Measurements from ENCODE around the gene DSC1. TPM values are rescaled to one million over a fixed set of nuclear protein-coding genes. Genes with fewer than 3 reads are reported as not detected.

The DSC1 gene
- total and polyA plus RNA-seq, 9 donors: 0.11 TPM; not detected in 8

- DNase-seq: no peak
- Histone ChIP-seq H3K4me3 (no peak overlapping the region), H3K4me1 (ENCODE audit: insufficient read depth) (no peaks in the 10 kb centered on the region), H3K27ac (no peak overlapping the region), H3K27me3 (no peaks in the 10 kb centered on the region), H3K36me3 (no peaks in the 10 kb centered on the region), H3K9me3 (no peaks in the 10 kb centered on the region)
- TF ChIP-seq POLR2A (IDR thresholded peaks at IDR 0.05) (no peak), EP300 (IDR thresholded peaks at IDR 0.05) (no peak), CTCF (IDR thresholded peaks at IDR 0.05) (no peak)
- 35 to 48% (median 36%) methylated on average over 3 of the region's 3 CpGs for WGBS, 3 donors
- intact Hi-C loops (cut with DNase I): no loop called here
These were observed 14.1 kb downstream of the DSC1 start for GRCh38 chr18:31148600-31148999.

GRCh38 chr18:31146809-31147208, 15.8 kb downstream of the DSC1 start:
- no peaks in the 10 kb centered on the region for H3K27me3 ChIP-seq
- H3K36me3 ChIP-seq: no peaks in the 10 kb centered on the region
- no peak overlapping the region for H3K27ac ChIP-seq
- no peak for DNase-seq
- H3K4me1 ChIP-seq (ENCODE audit: insufficient read depth): no peaks in the 10 kb centered on the region
- TF ChIP-seq POLR2A (IDR thresholded peaks at IDR 0.05): no peak
- TF ChIP-seq CTCF (IDR thresholded peaks at IDR 0.05): no peak
- no peak for TF ChIP-seq EP300 (IDR thresholded peaks at IDR 0.05)
- intact Hi-C loops (cut with DNase I): no loop called here
- no peak overlapping the region for H3K4me3 ChIP-seq
- no peaks in the 10 kb centered on the region for H3K9me3 ChIP-seq

- Histone ChIP-seq H3K27me3 (no peaks in the 10 kb centered on the region), H3K4me1 (ENCODE audit: insufficient read depth) (no peaks in the 10 kb centered on the region), H3K36me3 (no peaks in the 10 kb centered on the region), H3K4me3 (no peak overlapping the region), H3K9me3 (no peaks in the 10 kb centered on the region), H3K27ac (no peak overlapping the region)
- no peak for TF ChIP-seq CTCF (IDR thresholded peaks at IDR 0.05)
- intact Hi-C loops (cut with DNase I): no loop called here
- WGBS, 3 donors: 79 to 87% (median 81%) methylated on average over 3 of the region's 3 CpGs
- DNase-seq: no peak
These were observed 19.6 kb downstream of the DSC1 start for GRCh38 chr18:31143025-31143424.

DNA sequence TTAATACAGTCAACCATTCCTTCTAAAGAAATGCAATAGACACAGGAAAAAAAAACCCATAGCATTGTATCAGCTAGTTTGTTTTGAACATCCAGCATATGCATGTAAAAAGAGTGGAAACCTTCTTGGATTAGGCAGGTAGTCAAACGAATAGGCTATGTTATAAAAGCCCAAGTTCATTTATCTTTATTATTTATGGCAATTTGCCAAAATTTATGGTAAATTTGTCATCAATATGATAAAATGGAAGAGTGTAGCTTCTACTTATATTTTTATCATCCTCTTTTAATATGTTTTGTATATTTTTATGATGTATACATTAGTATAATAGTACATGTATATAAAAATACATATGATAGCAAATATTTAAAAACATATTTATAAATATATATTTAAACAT, 23.9 kb downstream of the DSC1 start:
- DNase-seq: no peak
- Histone ChIP-seq H3K4me1 (ENCODE audit: insufficient read depth) (no peaks in the 10 kb centered on the region), H3K4me3 (no peak overlapping the region), H3K27ac (no peak overlapping the region), H3K36me3 (no peaks in the 10 kb centered on the region), H3K9me3 (no peaks in the 10 kb centered on the region), H3K27me3 (no peaks in the 10 kb centered on the region)
- TF ChIP-seq POLR2A (IDR thresholded peaks at IDR 0.05): no peak
- no peak for TF ChIP-seq EP300 (IDR thresholded peaks at IDR 0.05)
- no peak for TF ChIP-seq CTCF (IDR thresholded peaks at IDR 0.05)
- intact Hi-C loops (cut with DNase I): no loop called here
- WGBS, 3 donors: 61 to 67% (median 63%) methylated on average over 1 of the region's 1 CpG

GRCh38 chr18:31134988-31135529, 27.6 kb downstream of the DSC1 start:
- Histone ChIP-seq H3K27me3 (no peaks in the 10 kb centered on the region), H3K4me3 (no peak overlapping the region)

More at GRCh38 chr18:31134988-31135529, 27.6 kb downstream of the DSC1 start:
- no peaks in the 10 kb centered on the region for H3K9me3 ChIP-seq
- H3K27ac ChIP-seq: no peak overlapping the region
- H3K36me3 ChIP-seq: no peaks in the 10 kb centered on the region
- TF ChIP-seq POLR2A (IDR thresholded peaks at IDR 0.05): no peak
- TF ChIP-seq EP300 (IDR thresholded peaks at IDR 0.05): no peak
- no peaks in the 10 kb centered on the region for H3K4me1 ChIP-seq (ENCODE audit: insufficient read depth)
- intact Hi-C loops (cut with DNase I): no loop called here
- DNase-seq: no peak
- WGBS, 3 donors: 86 to 89% (median 87%) methylated on average over 4 of the region's 4 CpGs
